Measurements from ENCODE around the gene STXBP6. TPM values are rescaled to one million over a fixed set of nuclear protein-coding genes. Genes with fewer than 3 reads are reported as not detected.
A peak's percentile ranks its signal among the peaks of the same experiment; 100 is the strongest.

STXBP6 gene
- total and polyA plus RNA-seq, 2 of the 13 experiments (the other 11 are each of a cell fraction or from before 2014, with no cell fraction given): 35.3 to 42.8 TPM

DNA sequence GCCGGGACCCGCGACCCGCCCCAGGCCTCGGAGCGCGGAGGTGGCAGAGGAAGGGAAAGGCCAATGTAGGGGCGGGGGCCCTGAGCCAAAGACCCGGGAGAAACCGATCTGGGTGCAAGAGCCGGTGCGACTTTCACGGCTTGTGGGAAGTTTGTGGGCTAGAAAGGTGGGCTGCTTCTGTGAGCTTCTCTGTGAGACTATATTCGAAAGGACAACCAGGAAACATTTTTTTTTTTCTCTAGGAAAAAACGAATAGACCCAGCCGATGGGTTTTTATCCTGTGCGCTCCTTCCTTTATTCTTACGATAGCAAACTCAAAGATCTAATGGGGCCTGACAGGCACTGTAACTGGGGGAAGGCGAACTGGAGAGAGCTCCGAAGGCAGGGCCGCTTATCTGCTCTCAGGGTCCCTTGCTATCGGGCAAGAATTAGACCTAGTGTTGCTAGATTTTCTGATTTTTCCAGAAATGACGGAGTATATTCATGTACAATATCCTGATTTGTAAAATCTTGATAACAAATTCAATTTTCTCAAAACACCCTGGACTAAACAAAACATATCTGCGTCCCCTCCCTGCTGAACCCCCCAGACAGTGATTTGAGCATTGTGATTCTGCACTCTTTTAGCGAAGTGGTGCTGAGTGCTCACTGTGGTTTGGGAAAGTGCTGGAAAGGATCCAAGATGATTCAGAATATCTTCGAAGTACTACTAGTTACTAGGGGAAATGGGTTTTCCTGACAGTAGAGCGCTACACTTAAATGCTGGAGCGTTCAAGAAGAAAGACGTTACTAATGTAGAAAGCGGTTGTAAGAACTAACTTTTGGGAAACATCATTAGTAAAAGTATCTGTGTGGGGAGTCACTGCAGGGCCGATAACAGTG is 563 bp upstream of the STXBP6 start (continued):
- TF ChIP-seq ONECUT2 (CRISPR knock-in tag; IDR thresholded peaks at IDR 0.05) (peak; percentile 35; the same call in 1 of the 2 replicates), ZNF605 (CRISPR knock-in tag; IDR thresholded peaks at IDR 0.05) (peak; percentile 86), ATRX (CRISPR knock-in tag; IDR thresholded peaks at IDR 0.05; ENCODE audit: borderline replicate concordance) (no peak), ZSCAN29 (CRISPR knock-in tag; conservative IDR thresholded peaks at IDR 0.05) (no peak; the same call in 1 of the 2 replicates), POGZ (CRISPR knock-in tag; IDR thresholded peaks at IDR 0.05) (no peak), ZNF331 (CRISPR knock-in tag; IDR thresholded peaks at IDR 0.05) (no peak), ZSCAN12 (CRISPR knock-in tag; IDR thresholded peaks at IDR 0.05) (no peak), KLF6 (CRISPR knock-in tag; IDR thresholded peaks at IDR 0.05) (no peak; the same call in 1 of the 2 replicates), SP140L (CRISPR knock-in tag; IDR thresholded peaks at IDR 0.05; ENCODE audit: borderline replicate concordance) (no peak), AFF4 (CRISPR knock-in tag; IDR thresholded peaks at IDR 0.05) (no peak), ARHGAP35 (CRISPR knock-in tag; IDR thresholded peaks at IDR 0.05; ENCODE audit: borderline replicate concordance) (no peak), ISL2 (CRISPR knock-in tag; IDR thresholded peaks at IDR 0.05) (peak; percentile 56), ZC3H13 (CRISPR knock-in tag; IDR thresholded peaks at IDR 0.05) (no peak), POLR2AphosphoS2 (IDR thresholded peaks at IDR 0.05; ENCODE audit: low read depth, low read length) (no peak), SP2 (CRISPR knock-in tag; IDR thresholded peaks at IDR 0.05) (no peak; the same call in 1 of the 2 replicates), ZNF776 (CRISPR knock-in tag; IDR thresholded peaks at IDR 0.05) (no peak), ZNF563 (CRISPR knock-in tag; IDR thresholded peaks at IDR 0.05) (no peak), BATF2 (CRISPR knock-in tag; IDR thresholded peaks at IDR 0.05) (no peak)
- TF ChIP-seq, protein P1, sequence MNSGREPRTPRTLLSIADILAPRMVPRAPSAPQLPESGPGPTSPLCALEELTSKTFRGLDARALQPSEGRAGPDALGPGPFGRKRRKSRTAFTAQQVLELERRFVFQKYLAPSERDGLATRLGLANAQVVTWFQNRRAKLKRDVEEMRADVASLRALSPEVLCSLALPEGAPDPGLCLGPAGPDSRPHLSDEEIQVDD (CRISPR knock-in tag; IDR thresholded peaks at IDR 0.05; ENCODE audit: borderline replicate concordance): no peak; the same call in 1 of the 2 replicates
- TF ChIP-seq, protein P2, sequence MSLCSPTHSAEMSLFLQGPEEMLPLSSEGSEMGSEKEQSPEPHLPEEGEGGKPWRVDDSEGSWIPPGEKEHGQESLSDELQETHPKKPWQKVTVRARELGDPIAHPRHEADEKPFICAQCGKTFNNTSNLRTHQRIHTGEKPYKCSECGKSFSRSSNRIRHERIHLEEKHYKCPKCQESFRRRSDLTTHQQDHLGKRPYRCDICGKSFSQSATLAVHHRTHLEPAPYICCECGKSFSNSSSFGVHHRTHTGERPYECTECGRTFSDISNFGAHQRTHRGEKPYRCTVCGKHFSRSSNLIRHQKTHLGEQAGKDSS (CRISPR knock-in tag; IDR thresholded peaks at IDR 0.05; ENCODE audit: borderline replicate concordance, low read depth): no peak
- TF ChIP-seq, protein P3, sequence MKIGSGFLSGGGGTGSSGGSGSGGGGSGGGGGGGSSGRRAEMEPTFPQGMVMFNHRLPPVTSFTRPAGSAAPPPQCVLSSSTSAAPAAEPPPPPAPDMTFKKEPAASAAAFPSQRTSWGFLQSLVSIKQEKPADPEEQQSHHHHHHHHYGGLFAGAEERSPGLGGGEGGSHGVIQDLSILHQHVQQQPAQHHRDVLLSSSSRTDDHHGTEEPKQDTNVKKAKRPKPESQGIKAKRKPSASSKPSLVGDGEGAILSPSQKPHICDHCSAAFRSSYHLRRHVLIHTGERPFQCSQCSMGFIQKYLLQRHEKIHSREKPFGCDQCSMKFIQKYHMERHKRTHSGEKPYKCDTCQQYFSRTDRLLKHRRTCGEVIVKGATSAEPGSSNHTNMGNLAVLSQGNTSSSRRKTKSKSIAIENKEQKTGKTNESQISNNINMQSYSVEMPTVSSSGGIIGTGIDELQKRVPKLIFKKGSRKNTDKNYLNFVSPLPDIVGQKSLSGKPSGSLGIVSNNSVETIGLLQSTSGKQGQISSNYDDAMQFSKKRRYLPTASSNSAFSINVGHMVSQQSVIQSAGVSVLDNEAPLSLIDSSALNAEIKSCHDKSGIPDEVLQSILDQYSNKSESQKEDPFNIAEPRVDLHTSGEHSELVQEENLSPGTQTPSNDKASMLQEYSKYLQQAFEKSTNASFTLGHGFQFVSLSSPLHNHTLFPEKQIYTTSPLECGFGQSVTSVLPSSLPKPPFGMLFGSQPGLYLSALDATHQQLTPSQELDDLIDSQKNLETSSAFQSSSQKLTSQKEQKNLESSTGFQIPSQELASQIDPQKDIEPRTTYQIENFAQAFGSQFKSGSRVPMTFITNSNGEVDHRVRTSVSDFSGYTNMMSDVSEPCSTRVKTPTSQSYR (CRISPR knock-in tag; IDR thresholded peaks at IDR 0.05; ENCODE audit: borderline replicate concordance): 0 out of 2 replicates have a peak, but pooled peaks have one; percentile 14

Data from HepG2 (cell line).